ENCODE measurements around the gene CD52. TPM values are rescaled to one million over a fixed set of nuclear protein-coding genes. Genes with fewer than 3 reads are reported as not detected.

Gene CD52
- total and polyA plus RNA-seq, 2 of the 4 experiments (the other 2 are of a cell fraction): 1.6 TPM; not detected in 1

DNA sequence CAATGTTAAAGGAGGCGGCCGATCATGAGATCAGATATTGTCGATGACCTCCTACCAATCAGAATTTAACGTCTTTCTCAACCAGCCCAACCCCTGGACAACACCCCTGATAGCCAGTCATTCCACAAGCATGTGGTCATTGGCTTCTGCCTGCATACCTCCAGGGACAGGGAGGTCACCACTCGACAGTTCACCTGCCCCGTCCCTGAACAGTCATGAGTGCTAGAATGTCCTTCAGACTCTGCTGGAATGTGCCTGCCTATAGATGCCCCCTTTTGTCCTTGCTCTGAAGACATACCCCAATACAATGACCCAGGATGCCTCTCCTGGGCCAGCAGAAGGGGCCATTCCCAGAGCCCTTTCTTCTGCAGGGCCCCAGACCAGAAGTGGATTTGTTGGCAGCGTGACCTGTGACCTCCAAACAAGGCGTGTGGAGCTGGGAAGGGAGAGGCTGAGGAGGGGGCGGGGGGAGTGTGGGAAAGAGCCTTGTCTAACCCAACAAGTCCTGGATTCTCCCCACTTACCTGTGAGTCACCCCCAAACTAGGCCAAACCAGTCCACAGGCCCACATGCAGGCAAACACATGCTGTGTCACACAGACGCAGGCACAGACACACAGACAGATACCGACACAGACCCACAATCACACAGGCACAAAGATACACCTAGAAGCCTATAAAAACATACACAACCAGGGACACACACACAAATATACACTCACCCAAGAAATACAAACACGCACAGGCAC, 34.0 kb downstream of the CD52 start:
- ChIA-PET CTCF (no interaction called here), POLR2A (ENCODE audit: unreplicated experiment) (no interaction called here)
- TF ChIP-seq CHD1 (IDR thresholded peaks at IDR 0.05; ENCODE audit: low read depth, low read length): no peak
- no peak for TF ChIP-seq BHLHE40 (IDR thresholded peaks at IDR 0.05; ENCODE audit: low read depth, low read length)
- no peak for TF ChIP-seq MXI1 (IDR thresholded peaks at IDR 0.05; ENCODE audit: borderline replicate concordance, low read depth, low read length)
- TF ChIP-seq MAFK (IDR thresholded peaks at IDR 0.05; ENCODE audit: low read depth, low read length): no peak
- TF ChIP-seq, protein P1, sequence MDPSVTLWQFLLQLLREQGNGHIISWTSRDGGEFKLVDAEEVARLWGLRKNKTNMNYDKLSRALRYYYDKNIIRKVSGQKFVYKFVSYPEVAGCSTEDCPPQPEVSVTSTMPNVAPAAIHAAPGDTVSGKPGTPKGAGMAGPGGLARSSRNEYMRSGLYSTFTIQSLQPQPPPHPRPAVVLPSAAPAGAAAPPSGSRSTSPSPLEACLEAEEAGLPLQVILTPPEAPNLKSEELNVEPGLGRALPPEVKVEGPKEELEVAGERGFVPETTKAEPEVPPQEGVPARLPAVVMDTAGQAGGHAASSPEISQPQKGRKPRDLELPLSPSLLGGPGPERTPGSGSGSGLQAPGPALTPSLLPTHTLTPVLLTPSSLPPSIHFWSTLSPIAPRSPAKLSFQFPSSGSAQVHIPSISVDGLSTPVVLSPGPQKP (IDR thresholded peaks at IDR 0.05; ENCODE audit: borderline replicate concordance, low read depth, low read length): no peak
- no peak for TF ChIP-seq CEBPB (IDR thresholded peaks at IDR 0.05; ENCODE audit: low read depth, low read length)
- no peak for TF ChIP-seq NFE2L2 (IDR thresholded peaks at IDR 0.05; ENCODE audit: low read depth, low read length)
- TF ChIP-seq USF2 (IDR thresholded peaks at IDR 0.05; ENCODE audit: low read depth, low read length): no peak
- TF ChIP-seq FOS (IDR thresholded peaks at IDR 0.05; ENCODE audit: low read depth, low read length): no peak
- no peak for TF ChIP-seq RAD21 (IDR thresholded peaks at IDR 0.05; ENCODE audit: low read length)
- TF ChIP-seq SMC3 (IDR thresholded peaks at IDR 0.05; ENCODE audit: low read depth, low read length): no peak
- no peak for TF ChIP-seq RCOR1 (IDR thresholded peaks at IDR 0.05; ENCODE audit: insufficient replicate concordance, low read length)
- no peak for TF ChIP-seq RFX5 (IDR thresholded peaks at IDR 0.05; ENCODE audit: low read depth, low read length)
- no peak for TF ChIP-seq MAZ (IDR thresholded peaks at IDR 0.05; ENCODE audit: borderline replicate concordance, low read depth, low read length)
- TF ChIP-seq POLR2A (IDR thresholded peaks at IDR 0.05; ENCODE audit: low read depth, low read length): no peak

More for the DNA sequence above, 34.0 kb downstream of the CD52 start:
- no peak overlapping the region for H3K56ac ChIP-seq (ENCODE audit: extremely low read depth, insufficient read depth, low read length)
- no TSS peak for BruUV-seq (replicated peaks)
- H3K14ac ChIP-seq (replicated peaks; ENCODE audit: low read depth, low read length): peak overlapping the region; percentile 82; the same call in 1 of the 2 replicates
- ATAC-seq (ENCODE audit: low read depth): no peak
- H4K20me1 ChIP-seq (ENCODE audit: insufficient read depth, low read length): no peaks in the 10 kb centered on the region; the same call in 1 of the 2 replicates
- no peak overlapping the region for H3K4me3 ChIP-seq (ENCODE audit: insufficient read depth, low read depth, low read length)
- no peaks in the 10 kb centered on the region for H3K79me1 ChIP-seq (ENCODE audit: low read depth in 1 of 2, low read length in 2 of 2)
- no peak overlapping the region for H2BK5ac ChIP-seq (ENCODE audit: low read depth, low read length, poor library complexity, severe bottlenecking)
- H2BK20ac ChIP-seq (ENCODE audit: low read depth, low read length): no peak overlapping the region
- H2AK5ac ChIP-seq (ENCODE audit: low read depth, low read length): peak overlapping the region; percentile 59; the same call in 1 of the 2 replicates
- peak overlapping the region; percentile 63; the same call in 2 of the 3 replicates for H2BK15ac ChIP-seq (ENCODE audit: low read depth, low read length)
- peaks cover 33% of the 10 kb centered on the region for H3K27me3 ChIP-seq (ENCODE audit: control insufficient read depth, insufficient read depth, low read length)
- H3K36me3 ChIP-seq (ENCODE audit: control insufficient read depth, insufficient read depth, low read length): no peaks in the 10 kb centered on the region
- H4K91ac ChIP-seq (ENCODE audit: insufficient read depth, low read depth, low read length): no peak overlapping the region
- 80% methylated on average over 4 of the region's 12 CpGs; no CpG with 5 or more reads in 1 of the 2 experiments for WGBS, 2 experiments (ENCODE audit: extremely low coverage in 2 of 2, insufficient read length in 1 of 2)
- peak; percentile 65 for DNase-seq
- no peak overlapping the region for H3K18ac ChIP-seq (ENCODE audit: low read depth, low read length)
- H3K9ac ChIP-seq (ENCODE audit: low read depth, low read length): no peak overlapping the region
- no peak overlapping the region for H3K4me2 ChIP-seq (ENCODE audit: low read depth, low read length)
- dilution Hi-C loops (cut with HindIII; ENCODE audit: low sequenced_read_pairs, unreplicated experiment) (no loop called here), in situ Hi-C loops (cut with MboI; ENCODE audit: low sequenced_read_pairs) (no loop called here), intact Hi-C loops (cut with micrococcal nuclease) (no loop called here)
- no peaks in the 10 kb centered on the region for H3K9me3 ChIP-seq (ENCODE audit: control insufficient read depth, insufficient read depth, low read length)
- H4K8ac ChIP-seq (ENCODE audit: low read depth in 2 of 2, low read length in 2 of 2): no peak overlapping the region
- no peak overlapping the region for H2AFZ ChIP-seq (replicated peaks; ENCODE audit: low read length, poor library complexity)
- H3K27ac ChIP-seq (ENCODE audit: insufficient read depth, low read length): no peak overlapping the region
- no peak overlapping the region; the same call in 1 of the 2 replicates for H3K23ac ChIP-seq (ENCODE audit: low read depth, low read length)
- peaks cover 9% of the 10 kb centered on the region for H3K4me1 ChIP-seq (ENCODE audit: control insufficient read depth, insufficient read depth, low read length)
- H4K5ac ChIP-seq (ENCODE audit: low read depth, low read length): no peak overlapping the region
- peaks cover 9% of the 10 kb centered on the region; the same call in 1 of the 2 replicates for H3K9me1 ChIP-seq (ENCODE audit: insufficient read depth, low read length)
- H3K4ac ChIP-seq (ENCODE audit: low read depth, low read length): 0 out of 2 replicates have a peak overlapping the region, but pooled peaks have one; percentile 22
- H2AK9ac ChIP-seq (replicated peaks; ENCODE audit: low read depth, low read length, poor library complexity): peak overlapping the region; percentile 42
- no peak overlapping the region for H2BK120ac ChIP-seq (ENCODE audit: low read depth, low read length)
